LNCaP clone FGC (cell line): ENCODE results near the gene NKD2.

Source experiments
- DNase-seq: peaks from one replicate; pipeline ENCODE4 v3.0.0-alpha.2; 2011; ENCODE audit warnings: low read depth
- H3K4me3 ChIP-seq: 2 replicates; pipeline ENCODE4 v1.5.1; 2011; ENCODE audit warnings: mild to moderate bottlenecking, low read depth, low read length, control low read depth
- CTCF ChIP-seq: IDR thresholded peaks from 2 replicates; pipeline ENCODE4 v1.5.1; 2012; ENCODE audit warnings: mild to moderate bottlenecking; ENCODE audit not compliant: control insufficient read depth, insufficient read depth; ENCODE audit errors: extremely low read depth

NKD2 gene

GRCh38 chr5:1062761-1063568 is 54.4 kb downstream of the NKD2 start:
- no peak for DNase-seq
- no peak overlapping the region for H3K4me3 ChIP-seq
- no peak for TF ChIP-seq CTCF

- TF ChIP-seq CTCF: no peak
- DNase-seq: no peak
- no peak overlapping the region for H3K4me3 ChIP-seq
Measured at GRCh38 chr5:1063661-1064382, 55.2 kb downstream of the NKD2 start.

- no peak for TF ChIP-seq CTCF
- H3K4me3 ChIP-seq: no peak overlapping the region
- no peak for DNase-seq
Measured at GRCh38 chr5:1064383-1065142, 56.0 kb downstream of the NKD2 start.

- H3K4me3 ChIP-seq: no peak overlapping the region
- no peak for TF ChIP-seq CTCF
- no peak for DNase-seq
Measured at GRCh38 chr5:1065143-1065750, 56.6 kb downstream of the NKD2 start.

- no peak for DNase-seq
- no peak for TF ChIP-seq CTCF
- no peak overlapping the region for H3K4me3 ChIP-seq
Measured at GRCh38 chr5:1065891-1066650, 57.5 kb downstream of the NKD2 start.

GRCh38 chr5:1066676-1067075 is 58.1 kb downstream of the NKD2 start:
- no peak for TF ChIP-seq CTCF
- no peak overlapping the region for H3K4me3 ChIP-seq

More at GRCh38 chr5:1066676-1067075, 58.1 kb downstream of the NKD2 start:
- DNase-seq: no peak
